MG63 (cell line): ENCODE measurements around the gene TMEM17. TPM values are rescaled to one million over a fixed set of nuclear protein-coding genes. Genes with fewer than 3 reads are reported as not detected.
A peak's percentile ranks its signal among the peaks of the same experiment; 100 is the strongest.

Experiments
- DNase-seq: peaks from one replicate; pipeline ENCODE4 v3.0.0-alpha.2; 2020
- H3K27me3 ChIP-seq: fragments of 250-450 bp; sonication (Bioruptor Pico); 2 replicates; pipeline ENCODE4 v1.5.1; 2020; ENCODE audit warnings: mild to moderate bottlenecking, moderate library complexity
- H3K36me3 ChIP-seq: fragments of 250-450 bp; sonication (Bioruptor Pico); 2 replicates; pipeline ENCODE4 v1.5.1; 2020; ENCODE audit warnings: mild to moderate bottlenecking, moderate library complexity
- H3K4me3 ChIP-seq: fragments of 250-450 bp; sonication (Bioruptor Pico); 2 replicates; pipeline ENCODE4 v1.5.1; 2020; ENCODE audit warnings: mild to moderate bottlenecking, moderate library complexity
- H3K9me3 ChIP-seq: fragments of 250-450 bp; sonication (Bioruptor Pico); 2 replicates; pipeline ENCODE4 v1.5.1; 2020; ENCODE audit warnings: mild to moderate bottlenecking, moderate library complexity
- total RNA-seq: library from RNA; depleted of rRNA; stranded (reverse); fragments of >200 nt; shearing (Covaris generic); gene quantifications from 2 replicates; pipeline ENCODE4 v1.2.3, GENCODE V29; 2014; ENCODE audit warnings: low replicate concordance

The TMEM17 gene
- total RNA-seq, 1 experiment from 2014 or later, result 2.6 TPM

DNA sequence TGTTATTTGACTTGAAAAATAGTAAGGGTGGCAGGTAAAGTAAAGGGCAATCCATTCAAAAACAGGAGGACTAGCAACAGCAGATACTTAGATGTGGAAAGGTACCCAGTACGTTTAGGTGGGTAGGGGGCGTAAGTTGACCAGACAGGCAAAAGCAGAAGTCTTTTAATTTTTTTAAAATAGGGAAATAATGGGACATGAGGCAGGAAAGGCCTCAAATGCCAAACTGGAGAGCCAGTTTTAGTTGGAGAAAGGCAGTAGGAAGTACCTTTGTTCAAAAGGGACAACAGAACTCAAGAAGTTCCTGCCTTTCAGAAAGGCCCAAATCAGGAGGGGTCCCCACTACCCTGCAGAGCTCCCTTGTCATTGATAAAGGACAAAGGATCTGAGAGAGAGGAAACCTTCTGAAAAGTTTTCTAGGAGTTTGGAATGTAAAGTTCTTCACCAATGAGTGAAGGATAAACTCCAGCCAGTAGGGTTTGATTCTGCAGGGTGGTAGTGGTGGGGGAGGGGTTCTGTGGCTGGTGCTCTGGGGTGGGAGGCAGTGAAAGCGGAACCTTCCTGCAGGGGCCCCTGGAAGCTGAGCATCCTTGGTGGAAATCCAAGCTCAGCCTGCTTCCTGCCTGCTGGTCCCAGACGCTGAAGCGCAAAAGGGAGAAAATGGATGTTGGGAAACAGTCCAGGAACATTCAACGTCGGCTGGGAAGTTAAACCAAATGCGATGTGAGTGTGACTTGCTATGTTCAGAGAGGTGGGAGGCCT is 40.1 kb downstream of the TMEM17 start:
- Histone ChIP-seq H3K36me3 (no peaks in the 10 kb centered on the region; the same call in 1 of the 2 replicates), H3K9me3 (no peaks in the 10 kb centered on the region; the same call in 1 of the 2 replicates), H3K4me3 (no peak overlapping the region), H3K27me3 (no peaks in the 10 kb centered on the region)
- DNase-seq, result no peak

DNA sequence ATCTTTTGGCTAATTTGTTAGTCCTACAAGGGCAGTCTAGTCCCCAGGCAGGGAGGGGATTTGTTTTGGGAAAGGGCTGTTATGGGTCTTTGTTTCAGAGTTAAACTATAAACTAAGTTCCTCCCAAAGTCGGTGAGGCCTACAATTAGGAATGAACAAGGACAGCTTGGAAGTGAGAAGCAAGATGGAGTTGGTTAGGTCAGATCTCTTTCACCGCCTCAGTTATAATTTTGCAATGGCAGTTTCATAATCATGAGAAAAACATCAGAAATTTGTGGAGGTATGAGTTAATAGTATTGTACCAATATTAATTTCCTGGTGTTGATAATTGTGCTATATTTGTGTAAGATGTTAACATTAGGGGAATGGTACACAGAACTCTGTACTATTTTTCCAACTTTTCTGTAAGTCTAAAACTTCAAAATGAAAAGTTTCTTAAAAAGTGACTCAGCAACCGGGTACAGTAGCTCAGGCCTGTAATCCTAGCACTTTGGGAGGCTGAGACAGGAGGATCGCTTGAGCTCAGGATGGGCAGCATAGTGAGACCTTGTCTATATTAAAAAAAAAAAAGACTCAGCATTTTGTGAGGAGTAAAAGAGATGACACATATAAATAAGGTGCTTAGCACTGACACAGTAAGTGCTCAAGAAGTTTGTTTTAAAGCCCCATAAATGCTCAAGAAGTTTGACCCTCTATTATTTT is 40.8 kb downstream of the TMEM17 start:
- Histone ChIP-seq H3K4me3 (no peak overlapping the region), H3K27me3 (no peaks in the 10 kb centered on the region), H3K9me3 (no peaks in the 10 kb centered on the region; the same call in 1 of the 2 replicates), H3K36me3 (no peaks in the 10 kb centered on the region; the same call in 1 of the 2 replicates)
- no peak for DNase-seq

DNA sequence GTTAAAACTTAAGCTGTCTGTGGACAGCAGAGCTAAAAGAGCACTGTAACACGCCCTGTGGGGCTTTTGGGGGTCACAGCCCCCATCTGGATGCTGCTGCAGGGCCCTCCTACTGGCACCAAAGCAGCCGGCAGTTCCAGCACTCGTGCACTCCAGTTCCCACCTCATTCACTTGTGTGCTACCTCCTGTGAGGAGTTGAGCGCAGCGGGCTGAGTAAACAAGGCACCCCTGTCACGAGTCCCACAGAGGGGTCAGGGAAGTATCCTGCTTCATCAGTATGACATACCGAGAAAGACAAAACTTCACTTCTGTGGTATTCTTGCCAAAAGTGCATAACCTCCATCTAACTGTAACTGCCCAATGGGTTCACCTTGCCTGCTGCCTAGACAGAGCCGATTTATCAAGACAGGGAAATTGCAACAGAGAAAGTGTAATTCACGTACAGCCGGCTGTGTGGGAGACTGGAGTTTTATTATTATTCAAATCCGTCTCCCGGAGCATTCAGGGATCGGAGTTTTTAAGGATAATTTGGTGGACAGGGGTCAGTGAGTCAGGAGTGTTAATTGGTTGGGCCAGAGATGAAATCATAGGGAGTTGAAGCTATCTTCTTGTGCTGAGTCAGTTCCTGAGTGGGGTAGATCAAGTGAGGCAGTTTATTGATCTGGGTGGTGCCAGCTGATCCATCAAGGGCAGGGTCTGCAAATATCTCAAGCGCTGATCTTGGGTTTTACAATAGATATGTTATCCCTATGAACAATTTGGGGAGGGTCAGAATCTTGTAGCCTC is 41.6 kb downstream of the TMEM17 start:
- Histone ChIP-seq H3K4me3 (no peak overlapping the region), H3K9me3 (no peaks in the 10 kb centered on the region; the same call in 1 of the 2 replicates), H3K27me3 (no peaks in the 10 kb centered on the region), H3K36me3 (no peaks in the 10 kb centered on the region; the same call in 1 of the 2 replicates)
- no peak for DNase-seq

DNA sequence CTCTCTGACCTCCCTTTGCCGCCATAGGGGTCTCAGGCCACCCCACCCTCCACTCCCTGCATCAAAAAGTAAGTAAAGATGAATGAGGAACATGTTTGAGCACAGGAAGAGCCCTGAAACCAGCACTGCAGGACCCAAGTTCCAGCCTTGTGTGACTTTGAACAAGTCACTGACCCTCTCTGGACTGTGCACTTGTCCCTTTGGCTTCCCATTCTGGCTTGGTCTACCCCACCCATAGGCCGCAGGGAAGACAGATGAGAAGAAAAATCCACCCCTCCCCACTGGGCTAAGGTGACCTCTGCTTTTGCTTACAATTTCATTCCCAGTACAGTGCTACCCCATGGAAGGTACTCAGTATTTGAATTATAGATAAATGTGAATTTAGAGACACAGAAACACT is 43.8 kb downstream of the TMEM17 start:
- Histone ChIP-seq H3K9me3 (no peaks in the 10 kb centered on the region; the same call in 1 of the 2 replicates), H3K36me3 (no peaks in the 10 kb centered on the region; the same call in 1 of the 2 replicates), H3K4me3 (no peak overlapping the region), H3K27me3 (no peaks in the 10 kb centered on the region)
- DNase-seq, result no peak

DNA sequence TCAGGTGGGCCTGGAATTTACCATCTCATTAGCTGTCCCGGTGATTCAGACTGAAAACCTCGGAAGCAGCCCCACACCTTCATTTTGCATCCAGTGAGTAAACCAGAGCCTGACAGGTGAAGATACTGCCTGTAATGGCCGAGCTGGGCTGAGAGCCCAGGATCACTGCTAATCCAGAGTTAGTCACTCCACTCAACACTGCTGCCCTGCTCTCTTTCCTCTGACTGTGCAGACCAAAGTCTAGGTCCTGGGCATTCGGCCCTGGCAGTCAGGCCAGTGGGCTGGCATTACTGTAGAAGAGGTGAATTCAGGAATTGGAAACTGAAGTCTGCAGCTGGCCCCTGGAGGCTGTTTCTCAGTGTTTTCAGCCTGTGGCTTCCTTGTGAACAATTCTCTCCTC is 44.3 kb downstream of the TMEM17 start:
- Histone ChIP-seq H3K36me3 (no peaks in the 10 kb centered on the region; the same call in 1 of the 2 replicates), H3K9me3 (no peaks in the 10 kb centered on the region; the same call in 1 of the 2 replicates), H3K4me3 (no peak overlapping the region), H3K27me3 (no peaks in the 10 kb centered on the region)
- peak; percentile 96 for DNase-seq

DNA sequence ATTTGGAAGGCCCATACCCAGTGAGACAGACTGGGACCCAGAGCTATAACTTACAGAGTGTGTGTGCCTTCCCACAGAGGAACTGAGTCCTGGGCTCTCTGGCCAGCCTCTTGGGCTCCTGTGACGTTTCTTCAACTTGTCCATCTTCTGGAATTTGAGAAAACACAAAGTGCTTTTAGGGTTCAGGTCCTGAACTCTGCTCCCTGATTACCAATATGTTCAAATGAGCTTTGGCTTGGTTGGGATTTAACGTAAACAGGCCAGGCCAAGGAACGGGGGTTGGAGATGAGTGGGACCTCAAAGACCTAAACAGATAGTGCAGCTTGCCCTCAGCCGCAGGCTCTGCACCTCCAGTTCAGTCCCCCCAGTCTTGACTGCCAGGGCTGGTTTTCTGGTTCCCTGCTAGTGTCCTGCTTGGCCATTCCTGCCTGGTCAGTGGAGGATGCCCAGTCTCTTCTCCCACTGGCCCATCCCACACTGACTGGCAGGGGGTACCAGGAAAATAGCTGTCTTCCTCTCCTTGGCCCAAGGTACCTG is 44.9 kb downstream of the TMEM17 start:
- Histone ChIP-seq H3K9me3 (no peaks in the 10 kb centered on the region; the same call in 1 of the 2 replicates), H3K27me3 (no peaks in the 10 kb centered on the region), H3K4me3 (no peak overlapping the region), H3K36me3 (no peaks in the 10 kb centered on the region; the same call in 1 of the 2 replicates)
- no peak for DNase-seq

DNA sequence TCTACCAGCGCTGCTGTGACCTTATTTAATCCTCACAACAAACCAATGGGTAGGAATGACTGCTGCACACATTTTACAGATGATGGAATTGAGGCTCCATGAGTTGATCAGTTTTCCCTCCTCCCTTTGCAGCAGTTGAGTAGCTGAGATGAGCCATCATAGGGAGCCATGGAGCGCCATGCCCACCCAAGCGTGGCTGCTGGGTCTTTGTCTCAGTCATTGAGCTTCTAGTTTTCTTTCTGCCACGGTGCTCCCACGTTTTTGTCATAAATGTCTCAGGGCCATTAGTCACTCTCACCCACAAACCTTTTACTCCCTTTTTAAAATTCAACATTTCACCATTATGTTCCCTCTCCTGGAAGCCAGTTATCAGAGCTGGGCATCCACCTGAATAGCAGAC is 45.8 kb downstream of the TMEM17 start:
- H3K9me3 ChIP-seq, result no peaks in the 10 kb centered on the region; the same call in 1 of the 2 replicates
- no peaks in the 10 kb centered on the region for H3K27me3 ChIP-seq
- H3K36me3 ChIP-seq, result no peaks in the 10 kb centered on the region; the same call in 1 of the 2 replicates
- DNase-seq, result no peak
- no peak overlapping the region for H3K4me3 ChIP-seq

DNA sequence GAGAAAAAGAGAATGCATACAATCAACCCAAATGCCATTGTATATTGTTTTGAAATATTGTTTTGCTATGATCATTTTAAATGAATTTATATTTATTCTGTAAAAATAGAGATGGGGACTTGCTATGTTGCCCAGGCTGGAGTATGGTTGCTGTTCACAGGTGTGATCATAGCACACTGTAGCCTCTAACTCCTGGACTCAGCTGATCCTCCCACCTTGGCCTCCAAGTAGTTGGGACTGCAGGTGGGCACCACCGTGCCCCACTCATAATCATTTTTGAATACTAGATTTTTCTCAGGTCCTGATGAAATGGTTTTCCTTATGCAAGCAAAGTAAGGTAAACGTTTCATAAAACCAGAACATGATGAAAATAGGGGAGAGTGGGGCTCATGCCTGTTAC is 46.3 kb downstream of the TMEM17 start:
- Histone ChIP-seq H3K27me3 (no peaks in the 10 kb centered on the region), H3K9me3 (no peaks in the 10 kb centered on the region; the same call in 1 of the 2 replicates), H3K4me3 (no peak overlapping the region), H3K36me3 (no peaks in the 10 kb centered on the region; the same call in 1 of the 2 replicates)
- no peak for DNase-seq

DNA sequence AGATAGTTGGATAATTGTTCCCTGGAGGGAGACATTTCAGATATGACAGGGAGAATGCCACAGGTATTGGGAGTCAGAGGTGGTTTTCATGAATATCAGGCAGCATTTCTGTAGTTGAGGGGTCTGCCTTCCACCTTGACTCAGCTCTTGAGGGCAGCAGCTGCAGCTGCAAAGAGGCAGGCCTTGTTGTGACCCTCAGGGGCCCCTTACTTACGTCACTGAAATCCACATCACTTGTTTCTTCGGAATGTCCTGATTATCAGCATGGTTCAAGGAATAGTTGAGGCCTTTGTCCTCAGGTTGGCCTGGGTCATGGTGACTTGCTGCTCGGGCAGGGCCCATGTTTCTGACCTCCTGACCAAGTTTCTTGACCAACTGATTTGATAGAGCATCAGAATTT is 46.9 kb downstream of the TMEM17 start:
- no peak for DNase-seq
- Histone ChIP-seq H3K9me3 (no peaks in the 10 kb centered on the region; the same call in 1 of the 2 replicates), H3K4me3 (no peak overlapping the region), H3K36me3 (no peaks in the 10 kb centered on the region; the same call in 1 of the 2 replicates), H3K27me3 (no peaks in the 10 kb centered on the region)

DNA sequence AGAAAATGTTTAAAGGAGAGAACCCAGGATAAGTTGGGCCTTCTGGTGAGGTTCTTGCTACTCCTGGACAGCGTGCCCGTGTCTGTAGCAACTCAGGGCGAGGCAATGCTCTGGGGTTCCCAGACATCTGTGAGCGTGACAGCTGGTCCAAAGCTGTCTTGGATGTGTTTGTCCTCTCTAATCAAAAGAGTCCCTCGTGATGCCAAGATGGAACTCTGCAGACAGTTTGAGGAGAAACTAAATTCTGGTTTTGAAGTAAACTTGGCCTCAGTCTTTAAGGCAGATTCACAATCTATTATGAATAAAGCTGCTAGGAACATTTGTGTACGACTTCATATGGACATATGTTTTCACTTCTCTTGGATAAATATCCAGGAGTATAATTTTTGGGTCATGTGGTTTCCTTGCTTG is 47.3 kb downstream of the TMEM17 start:
- H3K27me3 ChIP-seq, result no peaks in the 10 kb centered on the region
- no peaks in the 10 kb centered on the region; the same call in 1 of the 2 replicates for H3K36me3 ChIP-seq
- no peak overlapping the region for H3K4me3 ChIP-seq
- no peak for DNase-seq
- no peaks in the 10 kb centered on the region; the same call in 1 of the 2 replicates for H3K9me3 ChIP-seq

DNA sequence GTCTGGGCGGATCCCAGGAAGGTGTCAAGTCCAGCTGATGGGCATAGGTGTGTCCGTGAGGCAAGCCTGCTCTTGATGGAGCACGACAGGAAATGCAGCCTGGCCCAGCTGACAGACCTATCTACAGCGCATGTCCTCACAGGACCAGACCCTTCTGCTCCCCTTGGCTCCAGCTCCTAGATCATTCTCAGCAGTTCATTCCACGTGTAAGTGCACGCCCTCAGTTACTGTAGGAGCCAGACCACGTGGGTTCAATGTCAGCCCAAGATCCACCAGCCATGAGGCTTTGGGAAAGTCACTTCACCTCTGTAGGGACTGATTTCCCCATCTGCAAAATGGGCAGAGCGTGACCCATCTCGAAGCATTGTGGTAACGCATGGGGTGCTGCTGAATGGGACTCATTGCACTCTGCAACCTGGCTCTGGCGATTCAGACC is 47.8 kb downstream of the TMEM17 start:
- Histone ChIP-seq H3K9me3 (no peaks in the 10 kb centered on the region), H3K4me3 (no peak overlapping the region), H3K27me3 (no peaks in the 10 kb centered on the region), H3K36me3 (no peaks in the 10 kb centered on the region; the same call in 1 of the 2 replicates)
- DNase-seq, result no peak

DNA sequence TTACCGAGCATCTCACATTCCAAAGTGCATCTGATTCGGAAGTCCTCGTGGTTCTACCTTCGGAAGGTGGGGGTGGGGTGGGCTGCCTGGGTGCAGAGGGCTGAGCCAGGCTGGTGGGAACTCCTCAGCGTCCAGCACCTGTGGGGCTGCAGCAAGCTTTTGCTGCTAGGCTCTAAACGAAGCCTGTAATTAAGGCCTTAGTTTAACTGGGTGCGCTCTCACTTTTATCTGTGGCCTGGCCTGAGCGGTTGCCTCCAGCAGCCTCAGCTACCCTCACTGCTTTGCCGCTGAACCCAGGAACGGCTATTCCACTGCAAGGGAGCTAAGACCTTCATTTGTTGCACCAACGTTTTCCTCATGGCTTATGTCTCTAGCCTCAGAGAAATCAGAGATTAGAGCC is 48.4 kb downstream of the TMEM17 start:
- Histone ChIP-seq H3K27me3 (no peaks in the 10 kb centered on the region), H3K36me3 (no peaks in the 10 kb centered on the region; the same call in 1 of the 2 replicates), H3K4me3 (peak overlapping the region; percentile 54), H3K9me3 (no peaks in the 10 kb centered on the region)
- DNase-seq, result no peak

DNA sequence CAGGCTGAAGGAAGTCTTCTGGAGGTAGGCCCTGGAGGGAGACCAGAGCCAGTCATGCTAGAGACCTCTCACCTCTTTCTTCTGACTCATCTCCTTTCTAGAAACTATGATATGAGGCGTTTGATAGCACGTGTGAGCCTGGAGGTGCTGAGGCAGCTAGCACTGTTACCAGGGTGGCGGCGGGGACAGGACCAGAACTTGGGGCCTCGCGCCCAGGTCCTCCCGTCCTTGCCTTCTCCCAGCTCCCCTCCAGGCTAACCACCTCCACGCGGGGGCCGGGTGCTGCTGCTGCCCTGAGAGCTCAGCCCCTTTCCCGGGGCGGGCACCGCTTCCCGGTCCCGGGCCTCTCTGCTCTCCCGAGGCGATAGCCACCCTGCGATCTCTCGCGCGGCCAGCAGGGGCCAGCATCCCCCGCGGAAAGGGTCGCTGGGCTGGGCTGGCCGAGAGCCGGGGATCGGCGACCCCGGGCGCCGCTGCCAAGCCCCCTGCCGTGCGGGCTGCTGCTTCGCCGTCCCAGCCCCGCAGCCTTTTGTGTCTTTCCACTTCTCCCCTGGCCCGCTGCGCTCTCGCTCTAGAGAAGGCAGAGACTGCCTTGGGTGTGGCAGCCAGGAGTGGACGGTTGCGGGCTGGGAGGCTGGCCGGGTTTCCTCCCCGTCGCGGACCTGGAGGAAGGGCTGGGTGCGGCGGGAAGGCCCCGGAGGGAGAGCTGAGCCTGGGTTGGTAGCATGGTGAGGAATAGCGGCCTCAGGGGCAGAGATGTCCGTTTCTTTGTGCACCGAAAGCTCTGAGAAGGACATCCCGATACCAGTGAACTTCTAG is 49.1 kb downstream of the TMEM17 start:
- H3K9me3 ChIP-seq, result no peaks in the 10 kb centered on the region
- no peaks in the 10 kb centered on the region for H3K27me3 ChIP-seq
- H3K4me3 ChIP-seq, result peak overlapping the region; percentile 54
- no peaks in the 10 kb centered on the region for H3K36me3 ChIP-seq
- peak; percentile 71 for DNase-seq

DNA sequence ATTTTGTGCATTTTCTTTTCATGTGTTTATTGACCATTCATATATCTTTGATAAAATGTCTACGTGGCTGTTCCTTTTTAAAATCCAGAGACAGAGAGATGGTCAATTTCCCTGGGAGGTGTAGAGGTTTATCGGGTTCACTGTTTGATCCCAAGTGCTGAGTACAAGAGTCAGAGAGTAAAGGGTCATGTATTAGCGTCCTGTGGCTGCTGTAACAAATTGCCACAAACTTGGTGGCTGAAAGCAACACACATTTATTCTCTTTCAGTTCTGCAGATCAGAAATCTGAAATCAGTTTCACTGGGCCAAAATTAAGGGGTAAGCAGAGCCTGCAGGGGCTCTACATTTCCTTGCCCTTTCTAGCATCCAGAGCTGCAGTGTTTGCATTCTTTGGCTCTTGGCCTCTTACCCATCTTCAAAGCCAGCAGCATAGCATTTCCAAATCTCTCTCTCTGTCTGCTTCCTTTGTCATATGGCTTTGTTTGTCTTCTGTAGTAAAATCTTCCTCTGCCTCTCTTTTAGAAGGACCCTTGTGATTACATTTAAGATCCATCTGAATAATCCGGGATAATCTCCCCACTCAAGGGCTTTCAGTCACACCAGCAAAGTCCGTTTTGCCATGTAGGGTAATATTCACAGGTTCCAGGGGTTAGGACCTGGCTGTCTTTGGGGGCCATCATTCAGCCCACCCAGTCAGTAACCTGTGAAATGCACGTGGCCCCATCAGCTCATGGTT is 49.9 kb downstream of the TMEM17 start:
- DNase-seq, result no peak
- H3K9me3 ChIP-seq, result no peaks in the 10 kb centered on the region
- H3K4me3 ChIP-seq, result no peak overlapping the region
- no peaks in the 10 kb centered on the region for H3K36me3 ChIP-seq
- no peaks in the 10 kb centered on the region for H3K27me3 ChIP-seq

DNA sequence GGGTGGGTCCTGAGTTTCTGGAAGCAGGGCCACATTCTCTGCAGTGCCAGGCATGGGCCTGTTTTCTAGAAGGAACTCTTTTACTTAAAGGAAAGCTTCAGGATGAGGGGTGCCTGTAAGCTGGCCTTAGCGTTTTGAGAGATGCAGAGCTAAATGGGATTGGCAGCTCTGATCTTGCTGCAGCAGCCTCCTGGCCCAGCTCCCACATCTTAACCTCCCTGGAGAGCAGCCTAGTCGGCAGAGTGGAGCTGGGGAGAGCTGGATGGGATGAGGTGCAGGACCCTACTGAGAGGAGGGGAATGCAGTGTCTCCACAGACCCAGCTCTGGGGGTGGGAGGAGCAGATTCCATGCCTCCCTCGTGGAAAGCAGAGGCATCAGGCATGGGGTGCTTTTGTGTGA is 52.0 kb downstream of the TMEM17 start:
- DNase-seq, result no peak
- Histone ChIP-seq H3K4me3 (no peak overlapping the region), H3K36me3 (no peaks in the 10 kb centered on the region), H3K9me3 (no peaks in the 10 kb centered on the region), H3K27me3 (no peaks in the 10 kb centered on the region)
